NB4 (cell line): ENCODE measurements around the gene PRSS56.

ENCODE experiments used
- DNase-seq: peaks from one replicate; pipeline ENCODE4 v3.0.0; 2010; ENCODE audit warnings: low read depth
- H3K4me3 ChIP-seq: one replicate; pipeline ENCODE4 v1.5.1; 2011; ENCODE audit warnings: mild to moderate bottlenecking, low read depth, low read length, moderate library complexity
- CTCF ChIP-seq: IDR thresholded peaks from one replicate; pipeline ENCODE4 v1.5.1; 2012; ENCODE audit warnings: low read depth, low read length
- MAX ChIP-seq: IDR thresholded peaks from 2 replicates; pipeline ENCODE4 v1.6.1; 2011; ENCODE audit warnings: low read depth, low read length
- MYC ChIP-seq: IDR thresholded peaks from 2 replicates; pipeline ENCODE4 v1.6.1; 2011; ENCODE audit warnings: low read depth, low read length
- POLR2A ChIP-seq: IDR thresholded peaks from 2 replicates; pipeline ENCODE4 v1.6.1; 2011; ENCODE audit warnings: mild to moderate bottlenecking; ENCODE audit not compliant: insufficient read length; ENCODE audit errors: extremely low read depth

Gene PRSS56

DNA sequence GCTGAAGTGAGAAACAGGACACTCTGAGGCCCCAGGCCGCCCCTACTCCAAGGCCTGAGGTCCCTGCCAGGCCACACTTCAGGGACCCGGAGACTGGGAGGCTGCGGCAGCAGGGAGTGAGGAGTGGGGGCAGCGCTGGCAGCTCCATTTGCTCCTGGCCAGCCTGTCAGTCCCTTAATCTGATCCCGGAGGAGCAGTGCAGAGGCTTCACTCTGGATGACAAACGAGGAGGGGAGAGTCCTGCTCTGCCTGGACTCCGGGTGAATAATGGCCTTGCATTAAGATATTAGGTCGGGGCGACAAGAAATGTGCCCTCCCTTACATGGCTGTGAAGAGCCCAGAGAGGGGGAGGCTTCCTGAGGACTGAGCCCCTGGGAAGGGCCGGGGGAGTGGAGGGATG is 14.3 kb upstream of the PRSS56 start:
- DNase-seq, result no peak
- no peak overlapping the region for H3K4me3 ChIP-seq

DNA sequence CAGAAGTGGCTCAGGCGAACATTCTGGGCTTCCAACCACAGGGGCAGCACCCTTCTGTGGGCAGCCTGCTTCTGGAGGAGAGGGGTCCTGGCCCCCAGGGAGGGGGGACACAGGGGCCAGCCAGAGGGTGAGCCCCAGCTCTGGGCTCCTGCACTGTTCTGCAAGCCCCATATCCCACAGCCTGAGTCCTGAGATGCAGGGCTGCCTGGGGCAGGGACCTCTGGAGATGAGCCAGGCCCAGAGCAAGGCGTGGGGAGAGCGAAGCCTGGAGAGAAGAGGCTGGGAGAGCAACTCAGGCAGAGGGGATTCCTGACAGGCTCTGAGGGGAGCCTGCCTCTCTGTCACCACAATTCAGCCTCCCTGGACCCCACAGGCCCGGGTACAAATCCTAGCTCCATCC is 13.5 kb upstream of the PRSS56 start:
- H3K4me3 ChIP-seq, result no peak overlapping the region
- TF ChIP-seq MYC, result no peak
- TF ChIP-seq MAX, result no peak
- TF ChIP-seq CTCF, result no peak
- TF ChIP-seq POLR2A, result no peak
- no peak for DNase-seq

More for the DNA sequence above, 14.3 kb upstream of the PRSS56 start:
- TF ChIP-seq MAX (no peak), CTCF (no peak), POLR2A (no peak), MYC (no peak)

GRCh38 chr2:232508251-232508650 is 11.9 kb upstream of the PRSS56 start:
- DNase-seq, result no peak

GRCh38 chr2:232511336-232511890 is 8.8 kb upstream of the PRSS56 start:
- H3K4me3 ChIP-seq, result no peak overlapping the region
- TF ChIP-seq MYC (no peak), POLR2A (no peak), MAX (no peak), CTCF (no peak)
- no peak for DNase-seq

More at GRCh38 chr2:232508251-232508650, 11.9 kb upstream of the PRSS56 start:
- H3K4me3 ChIP-seq, result no peak overlapping the region
- TF ChIP-seq POLR2A, result no peak
- no peak for TF ChIP-seq MAX
- no peak for TF ChIP-seq MYC
- no peak for TF ChIP-seq CTCF

- H3K4me3 ChIP-seq, result no peak overlapping the region
- DNase-seq, result no peak
- no peak for TF ChIP-seq MYC
- no peak for TF ChIP-seq MAX
- TF ChIP-seq CTCF, result no peak
- TF ChIP-seq POLR2A, result no peak
Measured at GRCh38 chr2:232512602-232513001, 7.6 kb upstream of the PRSS56 start.

- DNase-seq, result no peak
- H3K4me3 ChIP-seq, result no peak overlapping the region
- no peak for TF ChIP-seq CTCF
- no peak for TF ChIP-seq POLR2A
- TF ChIP-seq MAX, result no peak
- no peak for TF ChIP-seq MYC
Measured at GRCh38 chr2:232513353-232513752, 6.8 kb upstream of the PRSS56 start.
